HG02588 (cell line): Measurements from ENCODE around the gene ODF2.
"Not testable (repeated sequence)": the region's sequence is repeated elsewhere in the genome, so short reads cannot be mapped to it uniquely, and the experiment has no call there.

Experiments used
- ATAC-seq: cut with Tn5 transposase; IDR thresholded peaks from one replicate; pipeline ENCODE4 v1.9.1; 2021; ENCODE audit warnings: mild to moderate bottlenecking, moderate library complexity; ENCODE audit not compliant: unreplicated experiment

The ODF2 gene

DNA sequence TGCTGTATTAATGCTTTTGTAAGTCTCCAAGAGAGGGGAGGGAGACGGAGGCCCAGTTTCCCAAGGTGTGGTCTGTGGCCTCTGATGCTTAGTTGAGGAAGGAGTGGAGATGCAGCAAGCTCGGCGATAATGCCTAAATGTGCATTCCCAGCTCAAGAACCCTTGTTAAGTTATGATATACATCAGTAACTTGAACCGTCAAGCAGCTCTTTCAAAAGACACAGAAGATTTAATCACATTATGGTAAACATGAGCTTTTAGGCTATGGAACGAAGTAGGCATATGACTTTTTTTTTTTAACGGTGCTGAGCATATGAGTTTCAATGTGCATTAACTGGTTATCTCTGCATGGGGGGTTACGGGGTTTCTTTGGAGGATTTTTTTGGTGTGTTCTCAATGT lies 26.4 kb downstream of the ODF2 start:
- ATAC-seq = no peak

DNA sequence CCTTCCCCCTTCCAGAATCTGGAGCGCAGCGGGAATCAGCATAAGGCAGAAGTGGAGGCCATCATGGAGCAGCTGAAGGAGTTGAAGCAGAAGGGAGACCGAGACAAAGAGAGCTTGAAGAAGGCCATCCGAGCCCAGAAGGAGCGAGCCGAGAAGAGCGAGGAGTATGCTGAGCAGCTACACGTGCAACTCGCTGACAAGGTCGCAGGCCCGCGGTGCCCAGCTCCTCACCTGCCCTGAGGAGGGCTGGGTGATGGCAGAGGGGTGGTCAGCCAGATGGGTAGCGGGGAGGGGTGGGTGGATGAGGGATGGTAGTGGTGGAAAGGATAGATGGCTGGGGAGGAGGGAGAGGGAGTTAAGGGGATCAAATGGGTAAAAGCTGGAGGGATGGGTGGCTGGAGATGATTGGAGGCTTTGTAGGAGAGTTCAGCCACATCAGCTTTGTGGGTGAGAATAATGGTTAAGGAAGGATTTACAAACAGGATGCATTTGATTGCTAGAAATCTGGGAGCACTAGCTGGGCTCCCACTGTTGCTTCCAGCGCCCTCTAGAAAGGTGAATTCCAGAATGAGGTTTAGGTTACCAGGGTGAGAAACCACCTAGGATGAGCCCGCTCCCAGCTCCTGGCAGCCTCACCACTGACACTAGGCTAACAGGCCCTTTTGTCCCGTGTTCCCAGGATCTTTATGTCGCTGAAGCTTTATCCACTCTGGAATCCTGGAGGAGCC lies 29.0 kb downstream of the ODF2 start:
- no peak for ATAC-seq

DNA sequence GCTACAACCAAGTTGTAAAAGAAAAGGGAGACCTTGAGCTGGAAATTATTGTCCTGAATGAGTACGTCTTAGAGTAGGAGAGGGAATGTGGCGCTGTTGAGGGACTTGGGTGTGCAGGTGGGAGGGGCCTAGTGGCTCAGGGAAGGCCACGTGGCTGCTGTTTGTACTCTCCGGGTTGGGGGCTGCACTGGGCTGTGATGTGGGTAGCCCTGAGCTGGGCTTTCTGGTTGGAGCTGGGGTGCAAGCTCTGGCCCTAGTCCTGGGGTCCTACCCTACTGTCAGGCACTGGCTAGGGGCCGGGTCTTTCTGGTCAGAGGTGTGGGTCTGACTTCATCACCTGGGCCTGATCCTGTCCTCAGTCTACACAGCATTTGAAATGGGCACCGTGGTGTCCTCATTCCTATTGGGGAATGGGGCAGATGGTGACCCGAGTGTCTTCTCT lies 29.6 kb downstream of the ODF2 start:
- no peak for ATAC-seq

DNA sequence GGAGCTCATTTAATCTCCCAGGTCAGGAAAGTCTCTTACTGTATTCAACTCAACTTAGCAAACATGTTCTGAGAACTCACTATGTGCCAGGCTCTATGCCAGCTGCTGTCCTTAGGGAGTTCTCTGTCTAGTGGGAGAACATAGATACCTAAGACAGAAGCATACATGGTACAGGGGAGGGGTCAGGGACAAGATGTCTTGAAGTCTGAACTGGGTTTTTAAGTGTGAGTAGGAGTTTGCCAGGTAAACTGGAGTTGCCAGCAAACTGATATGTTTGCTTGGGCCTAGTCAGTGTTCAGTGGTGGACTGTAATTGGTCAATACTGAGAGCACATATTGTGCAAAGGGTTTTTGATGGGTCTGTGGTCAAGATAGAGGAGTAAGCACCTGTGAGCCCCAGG lies 30.4 kb downstream of the ODF2 start:
- no peak for ATAC-seq

DNA sequence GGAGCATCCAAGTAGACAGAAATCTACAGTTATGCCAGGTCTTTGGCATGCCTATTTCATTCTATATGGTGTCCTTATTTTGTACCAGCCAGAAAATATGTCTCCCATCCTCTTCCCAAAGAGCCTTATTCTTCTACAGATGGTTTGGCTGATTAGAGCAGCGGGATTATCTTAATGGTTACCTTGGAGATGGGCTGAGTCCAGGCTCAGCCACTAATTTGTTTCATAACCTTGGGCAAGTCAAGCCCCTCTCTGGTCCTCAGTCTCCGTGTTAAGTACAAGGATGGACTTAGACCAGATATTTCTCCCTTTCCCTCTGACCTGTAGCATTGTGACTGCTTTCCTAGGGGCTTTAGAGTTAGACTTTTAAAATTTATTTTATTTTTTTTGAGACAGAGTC lies 37.6 kb downstream of the ODF2 start:
- no peak for ATAC-seq

DNA sequence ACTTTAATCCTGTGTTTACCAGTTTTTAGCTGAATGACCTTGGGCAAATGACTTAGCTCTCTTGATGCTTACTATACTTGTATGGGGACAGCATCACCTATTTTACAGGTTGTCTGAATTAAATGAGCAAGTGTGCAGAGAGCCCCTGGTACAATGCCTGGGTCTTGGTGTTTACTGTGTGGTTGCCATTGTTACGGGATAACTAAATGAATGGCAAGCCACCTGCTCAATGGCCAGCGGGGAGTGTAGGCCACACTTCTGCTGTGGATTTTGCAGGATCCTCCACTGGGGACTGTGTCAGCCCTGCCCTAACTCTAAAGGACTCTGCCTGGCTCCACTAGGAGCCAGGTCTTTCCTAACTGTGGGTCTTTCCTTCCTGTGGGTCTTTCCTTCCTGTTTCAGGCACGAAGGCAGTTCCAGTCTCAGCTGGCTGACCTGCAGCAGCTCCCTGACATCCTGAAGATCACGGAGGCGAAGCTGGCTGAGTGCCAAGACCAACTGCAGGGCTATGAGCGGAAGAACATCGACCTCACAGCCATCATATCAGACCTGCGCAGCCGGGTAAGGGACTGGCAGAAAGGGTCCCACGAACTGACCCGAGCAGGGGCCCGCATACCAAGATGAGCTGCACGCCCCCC lies 38.4 kb downstream of the ODF2 start:
- ATAC-seq = no peak

DNA sequence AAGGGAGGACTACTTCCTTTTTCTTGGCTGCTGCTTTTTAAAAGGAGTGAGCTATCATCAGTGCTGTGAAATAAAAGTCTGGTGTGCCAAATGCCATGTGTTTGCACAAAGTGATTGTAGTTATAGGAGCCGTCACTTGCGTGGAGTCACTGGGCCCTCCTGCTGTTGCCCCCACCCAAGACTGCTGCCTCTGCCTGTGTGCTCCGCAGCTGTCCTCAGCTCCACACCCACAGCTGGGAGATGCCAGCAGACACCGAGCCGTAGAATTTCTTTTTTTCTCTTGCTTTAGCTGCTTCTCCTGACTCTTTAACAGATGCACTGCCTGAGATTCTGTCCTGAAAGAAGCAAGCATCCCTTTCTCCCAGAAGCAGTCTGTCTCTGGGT lies 38.9 kb downstream of the ODF2 start:
- ATAC-seq = no peak

DNA sequence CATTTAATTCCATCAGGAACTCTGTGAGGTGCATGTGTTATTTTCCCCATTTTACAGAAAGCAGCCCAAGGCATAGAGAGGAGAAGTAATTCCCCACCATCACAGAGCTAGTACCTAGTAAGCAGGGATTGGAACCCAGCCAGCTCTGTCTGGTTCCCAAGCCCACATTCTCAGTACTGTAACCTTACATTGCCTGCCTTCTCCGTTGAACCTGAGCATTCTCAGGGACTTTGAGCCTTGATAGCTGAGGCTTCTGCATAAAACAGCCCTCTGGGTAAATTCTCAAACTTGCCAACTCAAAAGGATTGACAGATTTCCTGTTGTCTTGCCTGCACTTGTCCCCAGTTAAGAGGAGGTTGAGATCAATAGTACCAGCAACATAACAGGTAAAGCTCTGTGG lies 39.5 kb downstream of the ODF2 start:
- ATAC-seq = no peak

DNA sequence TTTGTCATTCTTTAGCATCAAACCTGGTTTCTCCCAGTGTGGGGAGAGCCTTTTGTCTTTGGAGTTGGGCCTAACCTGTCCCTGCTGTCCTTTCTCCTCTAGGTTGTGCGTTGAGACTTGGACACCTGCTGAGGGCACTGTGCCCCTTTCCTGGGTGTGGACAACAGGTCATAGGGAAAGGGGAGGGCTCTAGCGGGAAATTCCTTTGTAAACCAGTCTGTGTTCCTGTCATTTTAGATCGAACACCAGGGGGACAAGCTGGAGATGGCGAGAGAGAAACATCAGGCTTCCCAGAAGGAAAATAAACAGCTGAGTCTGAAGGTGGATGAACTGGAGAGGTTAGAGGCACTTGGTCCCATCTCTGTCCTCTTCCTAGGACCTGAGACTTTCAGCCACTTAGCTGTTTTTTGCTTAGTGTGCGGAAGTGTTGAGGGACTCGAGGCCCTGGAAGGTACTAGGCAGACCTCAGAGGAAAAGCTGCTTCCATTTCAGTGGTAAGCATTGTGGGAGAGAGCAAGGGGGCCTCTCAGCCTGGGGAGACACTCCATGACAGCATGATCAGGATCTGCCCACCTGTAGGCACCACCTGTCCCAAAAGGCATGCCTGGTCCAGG lies 40.1 kb downstream of the ODF2 start:
- no peak for ATAC-seq

DNA sequence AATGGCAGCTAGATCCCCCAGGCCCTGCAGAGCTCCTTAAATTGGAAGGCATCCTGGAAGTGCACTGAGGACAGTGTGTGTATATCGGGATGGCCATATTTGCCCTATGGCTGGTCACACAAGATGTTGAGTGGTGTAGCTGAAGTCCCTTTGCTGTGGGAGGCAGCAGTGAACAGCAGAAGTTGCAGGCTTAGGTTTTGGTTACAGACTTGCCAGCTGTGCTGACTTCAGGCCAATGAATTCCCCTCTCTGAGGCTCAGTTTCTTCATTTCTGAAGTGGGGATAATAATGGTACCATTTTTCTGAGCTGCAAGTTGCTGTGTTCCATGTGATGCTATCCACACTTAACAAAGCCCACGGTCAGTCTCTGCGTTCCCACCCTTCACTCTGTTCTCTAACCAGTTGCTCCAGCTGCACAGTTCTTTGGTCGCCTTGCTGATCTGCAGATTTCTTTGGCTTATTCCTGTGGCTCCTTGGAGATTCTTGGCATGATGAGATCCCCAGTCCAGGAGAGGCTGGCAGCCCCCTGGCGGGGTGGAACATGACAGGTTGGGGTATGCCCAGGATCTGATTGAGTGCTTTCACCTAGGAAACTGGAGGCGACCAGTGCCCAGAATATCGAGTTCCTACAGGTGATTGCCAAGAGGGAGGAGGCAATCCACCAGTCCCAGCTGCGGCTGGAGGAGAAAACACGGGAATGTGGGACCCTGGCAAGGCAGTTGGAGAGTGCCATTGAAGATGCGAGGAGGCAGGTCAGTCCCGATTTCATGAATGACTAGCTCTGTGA lies 42.2 kb downstream of the ODF2 start:
- no peak for ATAC-seq

DNA sequence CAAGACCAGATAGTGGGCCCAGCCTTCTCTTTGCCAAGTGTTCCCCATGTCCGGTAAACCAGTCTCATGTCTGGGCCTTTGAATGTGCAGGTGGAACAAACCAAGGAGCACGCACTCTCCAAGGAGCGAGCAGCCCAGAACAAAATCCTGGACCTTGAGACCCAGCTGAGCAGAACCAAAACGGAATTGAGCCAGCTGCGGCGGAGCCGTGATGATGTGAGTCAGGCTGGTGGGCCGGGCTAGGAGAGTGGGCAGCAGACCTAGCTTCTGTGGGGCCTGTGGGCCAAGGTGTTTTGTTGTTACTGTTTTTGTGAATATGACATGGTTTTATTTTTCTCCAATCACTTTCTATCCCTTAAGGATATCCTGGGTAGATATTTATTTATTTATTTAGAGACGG lies 43.1 kb downstream of the ODF2 start:
- ATAC-seq = no peak

DNA sequence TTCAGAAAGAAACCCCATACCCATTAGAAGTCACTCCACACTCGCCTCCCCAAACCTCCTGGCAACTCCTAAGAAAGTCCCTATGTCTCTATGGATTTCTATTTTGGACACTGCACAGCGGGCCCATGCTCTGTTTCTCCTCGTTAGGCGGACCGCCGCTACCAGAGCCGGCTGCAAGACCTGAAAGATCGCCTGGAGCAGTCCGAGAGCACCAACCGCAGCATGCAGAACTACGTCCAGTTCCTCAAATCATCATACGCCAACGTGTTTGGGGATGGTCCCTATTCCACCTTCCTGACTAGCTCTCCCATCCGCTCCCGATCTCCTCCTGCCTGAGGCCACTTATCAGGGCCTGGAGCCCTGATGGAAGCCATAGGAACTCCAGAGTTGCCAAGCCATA lies 44.1 kb downstream of the ODF2 start:
- ATAC-seq = no peak

DNA sequence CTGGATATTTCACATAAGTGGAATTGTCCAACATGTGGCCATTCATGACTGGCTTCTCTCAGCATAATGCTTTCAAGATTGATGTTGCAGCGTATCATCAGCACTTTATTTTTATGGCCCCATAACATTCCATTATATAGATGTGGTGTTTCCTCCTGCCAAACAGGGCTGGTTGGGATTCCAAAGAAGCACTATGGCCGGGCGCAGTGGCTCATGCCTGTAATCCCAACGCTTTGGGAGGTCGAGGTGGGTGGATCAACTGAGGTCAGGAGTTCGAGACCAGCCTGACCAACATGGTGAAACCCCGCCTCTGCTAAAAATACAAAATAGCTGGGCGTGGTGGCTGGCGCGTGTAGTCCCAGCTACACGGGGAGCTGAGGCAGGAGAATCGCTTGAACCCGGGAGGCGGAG lies 47.6 kb downstream of the ODF2 start:
- ATAC-seq = not testable (repeated sequence)

DNA sequence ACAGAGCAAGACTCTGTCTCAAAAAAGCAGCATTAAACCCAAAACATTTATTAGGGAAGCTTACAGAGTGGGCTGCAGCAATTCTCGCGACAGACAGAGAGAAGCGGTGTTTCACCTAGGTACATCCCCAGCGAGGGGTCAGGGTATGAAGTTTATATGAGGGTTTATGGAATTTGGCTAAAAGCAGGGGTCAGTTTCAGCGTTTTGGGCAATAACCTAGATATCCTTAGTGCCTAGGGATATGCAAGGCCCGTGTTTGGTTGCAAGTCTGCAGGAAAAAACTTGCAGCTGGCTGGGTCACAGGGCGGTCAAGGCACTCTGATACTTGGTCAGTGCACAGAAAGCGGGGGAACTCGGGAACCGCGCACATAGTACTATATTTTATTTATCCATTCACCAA lies 48.1 kb downstream of the ODF2 start:
- no peak for ATAC-seq

DNA sequence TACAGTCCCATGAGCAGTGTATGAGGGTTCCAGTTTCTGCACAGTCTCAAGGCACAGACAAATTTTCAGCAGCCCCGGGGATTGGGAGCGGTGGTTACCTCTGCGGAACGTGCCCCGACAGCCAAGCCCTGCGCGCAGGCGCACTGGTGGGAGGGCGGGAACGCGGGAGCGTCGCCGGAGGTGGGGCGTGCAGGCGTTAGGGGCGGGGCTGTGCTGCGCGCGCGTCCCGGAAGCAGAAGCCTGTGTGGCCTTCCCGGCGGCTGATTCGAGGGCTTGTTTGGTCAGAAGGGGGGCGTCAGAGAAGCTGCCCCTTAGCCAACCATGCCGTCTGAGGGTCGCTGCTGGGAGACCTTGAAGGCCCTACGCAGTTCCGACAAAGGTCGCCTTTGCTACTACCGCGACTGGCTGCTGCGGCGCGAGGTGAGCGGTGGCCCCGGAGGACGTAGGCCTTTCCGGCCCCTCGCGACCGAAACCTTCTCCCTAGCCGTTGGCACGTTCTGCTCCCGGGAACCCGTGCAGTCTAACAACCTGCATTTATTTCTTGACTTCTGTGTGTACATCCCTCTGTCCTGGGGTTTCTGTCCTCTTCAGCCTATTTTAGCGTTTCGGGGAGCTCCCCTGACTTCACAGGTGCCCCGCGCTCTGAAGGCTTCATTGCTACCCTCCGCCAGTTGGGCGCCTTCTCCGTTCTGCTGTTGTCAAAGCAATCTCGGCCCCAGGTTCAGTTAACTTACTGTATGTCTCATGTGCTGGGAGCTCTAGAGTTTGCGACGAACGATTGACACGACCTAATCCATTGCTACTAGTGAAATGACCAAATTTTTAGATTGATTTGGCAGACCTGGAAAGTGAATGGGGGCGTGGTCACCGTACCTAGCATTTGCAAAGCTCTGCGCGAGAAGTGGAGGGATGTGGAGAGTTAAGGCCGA lies 48.9 kb downstream of the ODF2 start, which contains the start of gene GLE1:
Gene GLE1, plus strand, starts transcription at position 235 of the 929 bp plus-strand sequence. Its CDS starts 87 bp downstream, at position 322.
- ATAC-seq = peak; percentile 77

DNA sequence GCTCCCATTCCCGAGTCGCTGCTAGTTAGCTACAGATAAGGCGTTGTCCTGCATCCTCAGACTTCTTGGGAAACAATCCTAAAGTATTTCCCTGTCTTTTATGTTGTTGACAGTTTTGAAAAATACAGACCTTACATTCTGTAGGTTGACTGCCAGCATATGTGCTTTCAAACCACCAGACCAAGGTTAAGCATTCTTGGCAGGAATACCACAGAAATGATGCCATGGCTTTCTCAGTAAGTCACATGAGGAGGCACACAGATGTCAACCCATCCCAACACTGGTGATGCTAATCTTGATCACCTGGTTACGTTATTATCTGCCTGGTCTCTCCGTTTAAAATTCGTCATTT lies 49.6 kb downstream of the ODF2 start:
- ATAC-seq = no peak

DNA sequence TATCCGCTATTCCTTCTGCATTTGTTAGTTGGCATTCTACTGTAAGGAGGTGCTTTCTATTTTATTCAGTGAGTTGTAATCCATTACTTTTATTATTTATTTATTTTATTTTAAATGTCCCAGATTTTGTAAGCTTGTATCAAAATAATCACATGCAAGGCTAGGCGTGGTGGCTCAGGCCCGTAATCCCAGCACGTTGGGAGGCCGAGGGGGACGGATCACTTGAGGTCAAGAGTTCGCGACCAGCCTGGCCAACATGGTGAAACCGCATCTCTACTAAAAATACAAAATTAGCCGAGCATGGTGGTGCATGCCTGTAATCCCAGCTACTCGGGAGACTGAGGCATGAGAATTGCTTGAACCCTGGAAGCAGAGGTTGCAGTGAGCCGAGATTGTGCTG lies 50.1 kb downstream of the ODF2 start:
- not testable (repeated sequence) for ATAC-seq

DNA sequence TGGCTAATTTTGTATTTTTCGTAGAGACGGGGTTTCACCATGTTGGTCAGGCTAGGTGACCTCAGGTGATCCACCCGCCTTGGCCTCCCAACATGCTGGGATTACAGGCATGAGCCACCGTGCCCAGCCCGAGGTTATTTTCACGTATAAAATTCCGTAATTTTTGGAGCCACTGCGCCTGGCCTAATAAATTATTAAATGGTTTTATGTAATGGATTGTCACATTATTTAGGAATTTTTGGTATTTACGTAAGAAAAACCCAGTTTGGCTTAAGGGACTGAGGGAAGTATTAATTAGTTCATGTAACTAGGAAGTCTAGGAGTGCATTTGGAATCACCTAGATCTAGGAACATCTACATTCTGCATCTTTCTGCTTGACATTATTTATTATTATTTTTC lies 57.0 kb downstream of the ODF2 start:
- no peak for ATAC-seq

DNA sequence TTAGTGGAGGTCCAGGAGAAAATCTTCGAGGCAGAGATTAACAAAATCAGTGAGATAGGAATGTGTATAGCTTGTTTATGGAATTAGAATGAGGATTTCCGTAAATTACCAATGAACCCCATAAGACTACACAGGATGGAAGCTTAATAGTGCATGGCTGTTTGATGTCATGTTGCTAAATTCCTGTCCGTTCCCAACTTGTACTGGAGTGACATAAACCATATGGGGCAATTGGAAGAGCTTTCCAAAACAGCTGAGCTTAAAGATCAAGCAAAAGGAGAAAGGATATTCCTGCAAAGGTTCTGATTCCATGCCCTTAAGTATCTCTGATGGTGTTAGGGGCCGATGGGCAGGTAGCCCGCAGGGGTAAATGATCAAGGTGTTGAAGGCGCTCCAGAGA lies 66.2 kb downstream of the ODF2 start:
- no peak for ATAC-seq

DNA sequence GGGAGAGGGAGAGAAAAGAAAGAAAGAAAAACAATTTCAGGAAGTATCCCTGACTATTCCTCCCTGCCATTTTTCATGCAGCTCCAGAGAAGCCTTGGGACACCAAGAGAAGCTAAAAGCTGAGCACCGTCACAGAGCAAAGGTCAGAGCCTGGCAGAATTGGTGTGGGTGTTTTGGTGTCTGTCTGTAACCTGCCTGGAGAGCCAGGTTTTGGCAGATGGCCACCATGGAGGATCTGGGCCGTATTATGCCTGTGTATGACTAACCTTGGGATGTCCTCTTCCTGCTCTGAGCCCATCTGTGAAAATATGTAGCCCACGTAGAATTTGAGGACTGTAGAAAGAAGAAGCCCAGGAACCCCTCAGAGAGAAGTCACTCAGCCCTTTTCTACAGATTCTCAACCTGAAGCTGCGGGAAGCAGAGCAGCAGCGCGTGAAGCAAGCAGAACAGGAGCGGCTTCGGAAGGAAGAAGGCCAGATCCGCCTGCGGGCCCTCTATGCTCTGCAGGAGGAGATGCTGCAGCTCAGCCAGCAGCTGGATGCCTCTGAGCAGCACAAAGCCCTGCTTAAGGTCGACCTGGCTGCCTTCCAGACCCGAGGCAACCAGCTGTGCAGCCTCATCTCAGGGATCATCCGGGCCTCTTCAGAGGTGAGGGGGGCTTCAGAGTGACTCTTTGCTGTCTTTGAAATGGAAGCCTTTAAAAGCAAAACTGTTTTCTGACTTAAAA lies 67.6 kb downstream of the ODF2 start:
- no peak for ATAC-seq
